NAMALWA (cell line): Measurements from ENCODE around the gene NFYB.
A peak's percentile ranks its signal among the peaks of the same experiment; 100 is the strongest.

Source experiments
- DNase-seq: peaks from one replicate; pipeline ENCODE4 v3.0.0-alpha.2; 2015; ENCODE audit warnings: low spot score

The NFYB gene

DNA sequence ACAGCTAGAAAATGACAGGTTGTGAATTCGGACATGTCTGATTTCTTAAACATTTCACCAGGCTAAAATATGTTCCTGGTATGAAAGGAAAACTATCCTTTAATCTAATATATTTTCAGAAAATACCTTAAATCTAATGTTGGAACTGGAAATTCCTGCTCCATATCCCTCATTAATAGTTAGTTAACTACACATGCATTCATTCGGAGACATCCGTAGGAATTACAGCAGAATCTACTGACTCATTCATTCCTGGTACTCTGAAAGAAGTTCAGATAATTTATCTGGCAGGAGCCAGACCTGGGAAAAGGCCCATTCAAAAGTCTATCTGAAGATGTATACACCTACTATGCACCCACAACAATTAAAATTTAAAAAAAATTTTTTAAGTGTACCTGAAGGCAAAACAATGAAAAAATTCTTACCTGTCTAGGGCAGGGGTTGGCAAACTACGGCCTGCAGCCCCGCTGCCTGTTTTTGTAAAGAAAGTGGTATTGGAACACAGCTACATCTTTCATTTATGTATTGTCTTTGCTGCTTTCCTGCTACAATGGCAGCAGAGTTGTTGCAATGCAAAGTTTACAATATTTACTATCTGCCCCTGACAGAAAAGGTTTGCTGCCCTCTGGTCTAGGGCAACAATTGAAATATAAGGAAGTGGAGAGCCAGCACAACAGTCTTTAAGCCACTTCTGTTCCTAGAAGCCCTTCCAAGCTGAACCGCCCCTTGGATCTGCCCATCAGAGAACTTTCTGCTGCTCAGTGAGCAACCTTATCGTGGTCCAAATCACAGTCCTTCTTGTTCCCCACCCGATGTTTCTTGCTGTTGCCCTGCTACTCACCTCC lies 17.9 kb upstream of the NFYB start:
- no peak for DNase-seq

DNA sequence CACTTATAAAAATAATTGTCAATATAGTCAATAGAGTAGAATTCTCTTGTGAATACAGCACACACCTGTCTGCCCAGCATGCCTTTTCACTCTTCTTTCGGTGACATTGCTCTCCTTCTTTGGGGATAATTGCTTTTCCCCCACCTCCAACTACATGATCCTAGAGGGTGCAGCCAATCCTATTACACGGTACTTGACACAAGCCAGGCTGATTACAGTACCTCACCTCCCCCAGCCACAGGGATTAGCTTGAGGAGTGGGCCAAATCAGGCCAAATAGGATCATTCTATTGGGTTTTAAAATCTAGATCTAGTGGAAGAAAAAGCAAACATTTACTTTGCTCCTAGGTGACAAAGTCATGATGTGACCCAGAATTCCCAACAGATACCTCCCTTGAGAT lies 16.8 kb upstream of the NFYB start:
- no peak for DNase-seq

DNA sequence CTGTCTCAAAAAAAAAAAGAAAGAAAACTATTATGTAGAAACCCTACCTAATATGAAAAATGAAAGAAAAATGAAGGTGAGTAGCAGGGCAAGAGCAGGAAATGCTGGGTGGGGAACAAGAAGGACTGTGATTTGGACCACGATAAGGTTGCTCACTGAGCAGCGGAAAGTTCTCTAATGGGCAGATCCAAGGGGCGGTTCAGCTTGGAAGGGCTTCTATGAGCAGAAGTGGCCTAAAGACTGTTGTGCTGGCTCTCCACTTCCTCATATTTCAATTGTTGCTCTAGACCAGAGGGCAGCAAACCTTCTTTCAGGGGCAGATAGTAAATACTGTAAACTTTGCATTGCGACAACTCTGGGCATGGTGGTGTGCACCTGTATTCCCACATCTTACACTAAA lies 16.3 kb upstream of the NFYB start:
- DNase-seq, result no peak

DNA sequence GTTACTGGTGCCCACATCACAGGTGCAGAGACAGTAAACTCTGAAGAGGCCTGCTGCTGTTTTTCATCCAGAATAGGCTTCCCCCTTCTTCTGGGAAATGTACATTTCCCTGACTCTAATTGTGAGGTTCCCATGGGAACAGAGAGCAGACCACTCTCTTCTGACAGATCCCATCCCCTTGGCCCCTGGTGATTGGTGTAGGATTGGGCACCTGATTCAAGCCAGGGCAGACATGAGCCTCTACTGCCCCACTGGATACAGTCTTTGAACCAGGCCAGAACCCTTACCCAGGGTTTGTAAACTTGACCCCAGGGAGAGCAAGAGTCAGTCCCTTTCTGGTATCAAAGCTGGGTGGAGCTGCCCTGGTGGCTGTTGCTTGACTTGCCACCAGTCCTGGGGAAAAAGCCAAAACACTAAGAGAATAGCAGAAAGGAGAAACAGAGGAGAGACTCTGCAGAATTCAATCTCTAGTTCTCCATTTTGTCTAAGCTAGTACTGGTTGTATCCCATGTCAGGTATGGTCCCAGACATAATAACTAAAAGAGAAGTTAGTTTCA lies 14.8 kb upstream of the NFYB start:
- DNase-seq, result no peak

DNA sequence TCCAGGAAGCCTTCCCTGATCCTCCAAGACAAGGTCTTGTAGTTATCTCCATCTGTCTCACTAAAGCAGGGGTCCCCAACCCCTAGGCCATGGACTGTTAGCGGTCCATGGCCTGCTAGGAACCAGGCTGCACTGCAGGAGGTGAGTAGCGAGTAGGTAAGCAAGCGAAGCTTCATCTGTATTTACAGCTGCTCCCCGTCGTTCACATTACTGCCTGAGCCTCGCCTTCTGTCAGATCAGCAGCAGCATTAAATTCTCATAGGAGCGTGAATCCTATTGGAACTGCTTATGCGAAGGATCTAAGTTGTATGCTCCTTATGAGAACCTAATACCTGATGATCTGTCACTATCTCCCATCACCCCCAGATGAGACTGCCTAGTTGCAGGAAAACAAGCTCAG lies 12.4 kb upstream of the NFYB start:
- DNase-seq, result no peak

DNA sequence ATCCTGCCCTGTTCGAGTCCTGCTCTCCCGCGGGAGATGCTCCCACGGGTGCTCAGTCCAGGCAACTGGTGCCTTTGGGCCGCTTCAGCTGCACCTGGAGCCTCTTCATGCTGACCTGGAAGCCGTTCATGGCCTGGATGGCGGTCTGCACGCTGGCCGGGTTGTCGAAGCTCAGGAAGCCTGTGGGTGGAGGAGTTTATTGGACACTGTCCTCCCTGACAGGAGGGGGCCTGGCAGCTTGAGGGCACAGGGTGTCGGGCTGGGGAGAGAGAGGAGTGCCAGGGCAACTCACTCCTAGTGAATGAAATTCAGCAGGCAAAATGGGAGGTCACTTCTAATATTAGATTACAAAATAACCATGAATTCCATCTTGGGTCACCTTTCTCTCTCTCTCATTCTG lies 9.3 kb upstream of the NFYB start:
- DNase-seq, result no peak

DNA sequence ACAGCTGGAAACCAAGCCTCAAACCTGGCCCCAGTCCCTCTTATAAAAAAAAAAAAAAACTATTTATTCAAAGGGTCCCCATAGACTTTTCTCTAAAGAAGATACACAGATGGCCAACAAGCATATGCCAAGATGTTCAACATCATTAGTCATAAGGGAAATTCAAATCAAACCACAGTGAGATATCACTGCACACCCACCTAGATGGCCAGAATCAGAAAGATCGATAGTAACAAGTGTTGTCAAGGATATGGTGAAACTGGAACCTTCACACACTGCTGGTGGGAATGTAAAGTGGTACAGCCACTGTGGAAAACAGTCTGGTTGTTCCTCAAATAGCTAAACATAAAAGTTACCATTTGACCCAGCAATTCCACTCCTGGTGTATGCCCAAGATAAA lies 5.9 kb upstream of the NFYB start:
- DNase-seq, result no peak

DNA sequence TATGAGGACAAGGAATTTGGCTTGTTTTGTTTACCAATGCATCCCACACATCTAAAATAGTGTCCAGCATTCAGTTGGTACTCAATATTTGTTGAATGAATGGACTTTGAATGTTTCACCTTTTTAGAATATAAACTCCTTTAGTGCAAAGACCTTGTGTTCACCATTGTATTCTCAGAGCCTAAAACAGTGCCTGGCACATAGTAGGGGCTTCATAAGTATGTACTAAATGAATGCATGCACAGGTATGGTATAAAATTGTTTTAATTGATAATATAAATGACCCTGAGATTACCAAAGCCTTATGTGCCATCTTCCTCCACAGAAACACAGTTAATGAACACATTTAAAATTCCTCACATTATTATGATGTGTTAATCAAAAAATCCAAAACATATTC lies 5.0 kb upstream of the NFYB start:
- no peak for DNase-seq

DNA sequence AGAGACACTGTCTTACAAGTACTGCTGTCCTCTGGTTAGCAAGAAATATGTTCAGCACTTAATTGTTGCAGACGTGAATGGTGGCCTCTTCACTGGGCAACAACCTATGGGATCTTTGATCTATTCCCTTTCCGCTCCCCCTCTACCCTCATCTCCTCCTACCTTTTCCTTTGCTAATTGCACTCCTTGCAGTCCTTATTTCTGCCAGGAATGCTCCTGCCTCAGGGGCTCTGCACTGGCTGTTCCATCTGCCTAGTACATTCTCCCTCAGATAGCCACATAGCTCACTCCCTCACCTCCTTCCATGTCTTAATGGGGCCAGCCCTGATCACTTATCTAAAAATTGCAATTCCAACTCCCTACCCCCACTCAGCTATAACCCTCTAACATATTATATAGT lies 4.5 kb upstream of the NFYB start:
- no peak for DNase-seq

DNA sequence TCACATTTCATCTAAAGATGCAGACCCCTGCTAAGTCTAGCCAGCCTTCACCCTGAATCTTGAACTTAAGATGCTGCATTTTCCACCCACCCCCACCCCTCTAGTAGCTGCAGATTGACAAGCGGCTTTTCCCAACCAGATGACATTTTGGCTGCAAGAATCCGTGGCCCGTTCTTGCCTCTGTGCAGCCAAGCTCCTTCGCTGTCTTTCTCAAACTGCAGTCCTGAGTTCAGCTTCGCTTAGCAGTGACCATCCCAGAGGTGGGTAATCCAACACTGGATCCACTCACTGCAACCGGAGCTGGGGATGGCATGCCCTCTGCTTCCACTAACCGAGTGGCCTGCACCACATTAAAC lies 765 bp upstream of the NFYB start:
- no peak for DNase-seq

DNA sequence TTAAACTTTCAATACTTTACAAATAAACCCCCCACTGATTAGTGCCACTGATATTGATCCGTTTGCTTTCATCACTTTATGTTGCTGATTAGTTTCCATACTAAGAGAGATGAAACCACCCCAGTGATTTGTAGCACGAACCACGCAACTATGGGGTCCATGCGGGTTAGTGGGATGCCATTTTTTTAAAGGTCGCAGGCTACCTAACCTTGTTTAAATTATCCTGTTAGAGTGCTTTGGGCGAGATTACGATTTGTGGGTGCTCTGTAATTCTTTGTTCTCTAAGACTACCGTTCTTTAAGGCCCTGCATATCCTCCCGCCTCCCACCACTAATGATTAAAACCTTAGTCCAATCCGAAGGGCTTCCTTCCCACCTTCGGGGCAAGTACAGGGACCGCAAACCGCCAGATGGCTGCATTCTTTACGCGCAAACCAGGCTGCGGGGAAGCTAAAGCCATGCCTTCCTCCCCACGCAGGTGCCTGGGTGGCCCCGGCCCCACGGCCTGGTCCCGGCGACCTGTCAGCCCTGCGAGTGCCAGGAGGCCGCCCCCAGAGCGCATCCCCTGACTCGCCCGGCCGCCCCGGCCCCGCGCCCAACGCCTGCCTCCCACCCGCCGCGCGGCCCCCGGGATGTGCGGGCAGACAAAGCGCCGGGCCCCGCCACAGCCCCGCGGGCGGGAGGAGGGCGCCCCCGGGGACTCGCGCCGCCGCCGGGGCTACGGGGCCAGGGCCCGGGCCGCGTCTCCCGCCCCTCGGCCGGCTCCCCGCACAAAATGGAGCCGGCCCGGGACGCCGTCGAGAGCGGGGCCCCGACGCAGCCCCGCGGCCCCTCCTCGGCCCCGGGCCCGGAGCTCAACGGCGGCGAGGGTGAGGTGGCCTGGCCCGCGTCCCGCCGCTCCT lies 759 bp downstream of the NFYB start:
- DNase-seq, result peak; percentile 79

DNA sequence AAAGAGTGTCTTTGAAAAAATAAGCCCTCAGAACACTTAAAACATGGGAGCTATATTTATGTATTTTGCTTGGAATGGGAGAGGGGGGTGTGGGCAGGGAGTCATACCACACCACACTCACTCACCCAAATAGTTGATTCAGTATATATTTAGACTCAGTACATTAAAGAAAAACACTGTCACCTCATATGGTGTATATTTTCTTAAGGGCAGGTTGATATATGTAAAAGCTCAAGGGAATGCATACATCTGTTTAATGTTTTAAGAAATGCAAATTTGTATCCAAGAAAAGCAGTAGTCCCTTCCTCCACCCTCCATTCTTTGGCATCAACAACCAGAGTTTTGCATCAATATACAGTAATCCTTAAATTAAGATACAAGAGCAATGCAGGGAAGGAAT lies 1.4 kb downstream of the NFYB start:
- DNase-seq, result no peak

DNA sequence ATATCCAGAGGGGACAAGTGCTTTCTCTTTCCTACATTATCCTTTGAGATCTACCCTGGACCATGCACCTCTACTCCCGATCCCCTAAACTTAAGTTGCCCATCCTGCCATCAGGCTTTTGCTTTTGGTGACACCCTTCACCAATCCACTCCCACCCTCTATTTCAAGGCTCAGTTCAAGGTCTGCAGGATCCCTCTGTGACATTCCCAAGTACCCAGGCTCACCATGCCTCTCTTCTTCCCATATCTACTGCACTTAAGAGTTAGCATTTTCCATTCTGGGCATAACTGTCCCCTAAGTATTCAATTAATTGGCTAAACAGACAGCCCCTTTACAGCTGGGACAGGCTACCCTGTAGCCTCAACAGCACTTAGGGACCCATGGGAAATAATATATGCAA lies 3.1 kb downstream of the NFYB start:
- no peak for DNase-seq

DNA sequence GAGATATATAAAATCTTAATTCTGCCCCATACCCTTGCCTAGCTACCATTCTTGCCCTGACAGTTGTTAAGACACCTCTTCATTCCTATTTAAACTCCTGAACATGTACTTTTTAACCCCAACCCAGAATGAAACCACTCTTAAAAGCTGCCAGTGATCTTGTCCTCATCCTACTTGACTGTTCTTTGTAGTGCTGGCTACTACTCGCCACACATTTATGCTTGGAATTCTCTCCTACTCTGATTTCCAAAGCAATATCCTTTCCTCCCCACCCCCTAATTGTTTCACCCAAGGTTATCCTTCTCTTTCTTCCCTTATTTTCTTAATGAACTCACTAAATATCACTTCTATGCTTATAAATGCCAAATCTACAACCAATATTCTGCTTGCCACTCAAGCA lies 4.1 kb downstream of the NFYB start:
- no peak for DNase-seq

DNA sequence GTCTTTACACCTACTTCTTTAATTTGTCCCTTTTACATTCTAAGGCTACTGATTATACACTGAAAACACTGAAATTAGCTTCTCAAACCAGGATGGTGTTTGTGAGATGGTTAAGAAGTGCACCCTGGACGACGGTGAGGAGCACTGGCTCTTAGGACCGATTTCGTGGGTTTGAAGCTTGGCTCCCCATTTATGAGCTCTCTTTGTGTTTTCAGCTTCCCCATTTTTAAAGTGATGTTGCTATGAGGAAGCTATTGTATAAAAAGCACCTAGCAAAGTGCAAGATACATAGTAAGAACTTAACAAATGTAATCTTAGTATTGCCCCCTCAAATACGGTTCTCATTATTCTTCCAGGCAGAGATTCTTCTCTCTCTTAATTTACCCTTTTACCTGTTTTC lies 4.7 kb downstream of the NFYB start:
- DNase-seq, result no peak

DNA sequence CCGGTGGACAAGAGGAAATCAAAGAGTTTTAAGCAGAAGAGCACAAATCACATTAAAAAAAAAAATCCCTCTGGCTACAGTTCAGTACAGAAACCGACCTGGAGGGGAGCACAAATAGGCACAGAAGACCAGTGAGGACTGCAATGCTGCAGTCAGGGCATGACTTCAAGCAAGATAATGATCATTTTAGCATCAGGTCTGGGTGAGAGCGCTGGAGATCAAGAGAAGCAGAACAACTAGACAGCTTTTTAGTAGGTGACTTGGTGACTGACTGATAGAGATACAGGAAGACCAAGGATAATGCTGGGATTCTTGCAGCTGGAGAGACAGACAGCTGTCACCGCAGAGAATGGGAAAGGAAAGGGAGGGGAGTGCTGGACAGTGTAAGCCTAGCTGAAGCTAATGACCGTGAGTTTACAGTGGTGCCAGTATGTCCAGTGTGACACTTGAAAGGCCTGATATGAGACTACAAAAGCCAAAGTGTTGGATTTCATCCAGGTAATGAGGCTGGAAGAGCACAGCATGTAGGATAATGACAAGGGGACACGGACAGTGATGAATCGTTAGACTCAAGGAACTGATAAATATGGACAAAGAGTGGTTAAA lies 5.6 kb downstream of the NFYB start:
- DNase-seq, result no peak

DNA sequence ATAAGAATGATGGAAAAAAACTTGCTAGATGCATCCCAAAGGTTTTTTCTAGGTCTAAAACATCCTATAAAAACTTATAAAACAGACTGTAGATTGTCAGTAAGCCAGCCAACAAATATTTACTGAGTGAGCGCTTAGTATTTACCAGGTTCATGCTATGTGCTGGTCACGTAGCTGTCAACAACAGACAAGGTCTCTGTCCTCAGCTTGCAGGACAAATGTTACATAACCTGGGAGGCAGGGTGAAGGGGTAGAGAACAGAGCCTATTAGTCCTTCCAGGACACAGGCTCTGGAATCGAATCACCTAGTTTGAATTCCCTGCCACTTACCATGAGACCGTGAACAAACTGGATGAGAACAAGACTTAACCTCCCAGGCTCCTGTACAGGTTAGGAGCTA lies 6.4 kb downstream of the NFYB start:
- DNase-seq, result no peak

DNA sequence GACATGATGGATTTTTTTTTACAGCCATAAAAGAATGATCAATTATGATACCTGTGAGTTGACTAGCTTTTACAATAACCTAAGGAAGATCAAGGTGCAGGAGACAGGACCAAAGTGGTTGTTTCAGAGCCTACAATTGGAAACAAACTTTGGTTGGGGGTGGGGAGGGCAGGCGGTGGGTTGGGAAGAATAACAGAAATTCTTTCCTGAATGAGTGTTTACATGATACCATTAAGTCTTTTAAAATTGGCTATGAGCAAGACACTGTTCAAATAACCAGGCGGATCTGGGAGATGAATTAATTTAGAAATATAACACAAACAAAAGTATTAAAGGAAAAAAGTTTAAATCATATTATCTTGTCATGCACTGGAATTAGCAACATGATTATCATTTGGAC lies 7.2 kb downstream of the NFYB start:
- no peak for DNase-seq

DNA sequence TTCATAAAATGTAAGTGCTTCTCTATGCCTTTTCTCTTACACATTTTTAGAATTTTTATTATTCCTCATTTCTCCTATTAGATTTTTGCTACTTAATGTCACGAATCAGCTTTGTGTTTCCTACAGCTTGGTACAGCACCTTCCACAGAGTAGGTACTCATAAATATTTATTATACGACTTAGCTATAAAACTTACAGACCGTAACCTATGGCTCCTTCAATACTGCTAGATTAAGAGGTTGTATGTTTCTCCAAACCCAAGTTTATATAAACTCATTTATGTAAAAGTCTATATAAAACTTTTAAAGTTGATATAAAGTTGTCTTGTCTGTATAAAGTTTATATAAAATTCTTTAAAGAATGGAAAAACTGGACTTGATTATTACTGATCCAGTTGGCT lies 11.5 kb downstream of the NFYB start:
- DNase-seq, result no peak

DNA sequence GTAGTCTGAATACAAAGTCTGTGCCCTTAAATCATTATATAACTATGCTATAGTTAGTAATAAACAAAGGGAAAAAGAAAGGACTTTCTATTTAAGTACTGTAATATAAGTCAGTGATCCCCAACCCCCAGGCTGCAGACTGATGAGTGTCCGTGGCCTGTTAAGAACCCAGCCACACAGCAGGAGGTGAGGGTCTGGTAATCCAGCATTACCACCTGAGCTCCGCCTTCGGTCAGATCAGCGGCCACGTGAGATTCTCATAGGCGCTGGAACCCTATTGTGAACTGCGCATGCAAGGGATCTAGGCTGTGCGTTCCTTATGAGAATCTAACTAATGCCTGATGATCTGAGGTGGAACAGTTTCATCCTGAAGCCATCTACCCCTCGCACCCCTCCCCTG lies 15.7 kb downstream of the NFYB start:
- DNase-seq, result no peak

DNA sequence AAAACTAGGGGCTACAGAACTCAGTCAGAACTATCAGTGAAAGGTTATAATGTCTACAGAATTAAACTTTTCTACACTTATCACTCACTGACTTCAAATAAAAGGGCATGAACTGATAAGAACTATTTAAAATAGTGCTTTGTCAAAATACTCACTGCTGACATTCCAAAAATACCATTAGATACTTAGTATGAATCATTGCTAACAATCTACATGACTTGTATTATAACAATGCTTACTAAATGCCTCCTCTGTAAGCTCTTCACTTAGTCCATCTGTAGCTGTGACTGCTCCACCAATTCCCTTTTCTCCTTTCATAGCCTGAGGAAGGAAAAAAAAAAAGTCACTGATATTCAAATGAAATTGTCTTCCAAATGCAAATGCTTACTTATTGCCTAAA lies 17.0 kb downstream of the NFYB start:
- no peak for DNase-seq

DNA sequence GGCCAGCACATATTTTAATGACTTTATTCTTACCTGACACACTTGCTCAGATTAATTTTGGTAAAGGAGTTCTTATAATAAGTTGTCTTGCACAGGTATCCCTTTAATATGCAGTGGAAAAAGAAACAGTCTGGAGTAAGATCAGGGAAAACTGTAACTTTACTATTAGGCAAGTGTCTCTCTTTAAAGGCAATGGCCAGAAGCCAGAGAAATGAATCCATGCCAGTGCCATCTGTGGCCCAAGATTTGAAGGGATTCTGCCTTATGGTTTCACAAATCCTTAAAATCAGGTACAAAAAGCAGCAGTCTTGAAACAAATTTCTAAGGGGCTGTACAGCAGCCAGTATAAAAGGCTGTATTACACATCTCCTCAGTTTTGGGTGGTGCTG lies 22.4 kb downstream of the NFYB start:
- DNase-seq, result no peak
